ENCODE results near the gene LUC7L2.

DNA sequence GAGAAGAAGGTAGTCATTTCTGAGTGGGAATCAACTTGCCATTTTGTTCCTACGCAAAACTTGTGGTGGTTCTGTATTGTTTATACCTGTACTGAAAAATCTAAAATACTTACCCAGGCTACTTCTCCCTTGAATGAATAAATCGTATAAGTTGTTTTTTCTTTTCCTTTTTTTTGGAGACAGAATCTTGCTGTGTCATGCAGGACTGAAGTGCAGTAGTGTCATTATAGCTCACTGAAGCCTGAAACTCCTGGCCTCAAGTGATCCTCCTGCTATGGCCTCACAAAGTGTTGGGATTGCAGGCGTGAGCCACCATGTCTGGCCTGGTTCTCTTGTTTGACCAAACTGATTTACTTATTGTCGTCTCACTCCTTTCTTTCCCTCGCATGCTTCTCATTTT, 27.9 kb downstream of the LUC7L2 start:
- no peak for TF ChIP-seq YY1 (IDR thresholded peaks at IDR 0.05; ENCODE audit: low read depth, low read length)
- no peak for TF ChIP-seq CTCF (IDR thresholded peaks at IDR 0.05; ENCODE audit: control extremely low read depth in 1 of 3, insufficient read depth in 1 of 3, low read depth in 1 of 3, low read length in 3 of 3)
- no peak for TF ChIP-seq POLR2A (IDR thresholded peaks at IDR 0.05; ENCODE audit: control extremely low read depth in 1 of 2, low read depth in 2 of 2, low read length in 2 of 2)
- TF ChIP-seq GABPA (IDR thresholded peaks at IDR 0.05; ENCODE audit: borderline replicate concordance, insufficient read depth, low read length), result no peak
- no peak for TF ChIP-seq EZH2 (IDR thresholded peaks at IDR 0.05; ENCODE audit: low read depth, low read length, severe bottlenecking)
- no peak for TF ChIP-seq RNF2 (IDR thresholded peaks at IDR 0.05; ENCODE audit: borderline replicate concordance, low read depth, low read length, missing control alignments, poor library complexity, severe bottlenecking)
- TF ChIP-seq EGR1 (IDR thresholded peaks at IDR 0.05; ENCODE audit: borderline replicate concordance, low read depth, low read length), result no peak
- no peak for TF ChIP-seq BRCA1 (IDR thresholded peaks at IDR 0.05; ENCODE audit: low read depth, low read length)
- TF ChIP-seq PHF8 (conservative IDR thresholded peaks at IDR 0.05; ENCODE audit: low read depth, low read length), result no peak
- no peak for TF ChIP-seq TAF1 (IDR thresholded peaks at IDR 0.05; ENCODE audit: low read depth, low read length)
- TF ChIP-seq EP300 (IDR thresholded peaks at IDR 0.05; ENCODE audit: borderline replicate concordance in 1 of 2, low read depth in 2 of 2, low read length in 2 of 2), result no peak
- TF ChIP-seq KDM1A (IDR thresholded peaks at IDR 0.05; ENCODE audit: borderline replicate concordance, low read length), result no peak

Measured in H1 (cell line).